IMR-90 (cell line): ENCODE measurements around the gene KDM2B.

Source experiments
- BHLHE40 ChIP-seq: fragments of 150-350 bp; IDR thresholded peaks from 2 replicates; pipeline ENCODE4 v1.6.1; 2016; ENCODE audit warnings: mild to moderate bottlenecking, low read depth, low read length
- MAFK ChIP-seq: IDR thresholded peaks from 2 replicates; pipeline ENCODE4 v1.6.1; 2012; ENCODE audit warnings: low read depth, low read length, improper control_type of control experiment
- MAZ ChIP-seq: IDR thresholded peaks from 2 replicates; pipeline ENCODE4 v1.6.1; 2012; ENCODE audit warnings: low read depth, mild to moderate bottlenecking, low read length, improper control_type of control experiment, moderate library complexity, borderline replicate concordance
- MXI1 ChIP-seq: IDR thresholded peaks from 2 replicates; pipeline ENCODE4 v1.6.1; 2012; ENCODE audit warnings: low read depth, mild to moderate bottlenecking, low read length, moderate library complexity, borderline replicate concordance
- POLR2A ChIP-seq: IDR thresholded peaks from 2 replicates; pipeline ENCODE4 v1.6.1; 2012; ENCODE audit warnings: mild to moderate bottlenecking, low read depth, low read length
- RAD21 ChIP-seq: IDR thresholded peaks from 2 replicates; pipeline ENCODE4 v1.6.1; 2012; ENCODE audit warnings: low read length, improper control_type of control experiment
- RCOR1 ChIP-seq: IDR thresholded peaks from 2 replicates; pipeline ENCODE4 v1.6.1; 2012; ENCODE audit warnings: mild to moderate bottlenecking, low read length, improper control_type of control experiment; ENCODE audit not compliant: insufficient replicate concordance
- RFX5 ChIP-seq: IDR thresholded peaks from 2 replicates; pipeline ENCODE4 v1.8.0; 2012; ENCODE audit warnings: low read depth, mild to moderate bottlenecking, low read length, moderate library complexity
- SMC3 ChIP-seq: fragments of 150-350 bp; IDR thresholded peaks from 2 replicates; pipeline ENCODE4 v1.6.1; 2016; ENCODE audit warnings: low read depth, mild to moderate bottlenecking, antibody characterized with exemption, low read length, moderate library complexity
- TF ChIP-seq, protein P1 (sequence below): conservative IDR thresholded peaks from 2 replicates; pipeline ENCODE4 v1.5.1; 2012; ENCODE audit warnings: mild to moderate bottlenecking, low read depth, low read length, improper control_type of control experiment
- TF ChIP-seq, protein P2 (sequence below): fragments of 150-350 bp; IDR thresholded peaks from 2 replicates; pipeline ENCODE4 v1.6.1; 2017; ENCODE audit warnings: mild to moderate bottlenecking, antibody characterized with exemption, low read length, low read depth
- TF ChIP-seq, protein P3 (sequence below): fragments of 150-350 bp; IDR thresholded peaks from 2 replicates; pipeline ENCODE4 v1.6.1; 2016; ENCODE audit warnings: low read depth, mild to moderate bottlenecking, low read length, moderate library complexity, borderline replicate concordance

- TF ChIP-seq POLR2A (no peak), RCOR1 (no peak), MAFK (no peak), MAZ (no peak), BHLHE40 (no peak), RFX5 (no peak), RAD21 (no peak), SMC3 (no peak), MXI1 (no peak)
- TF ChIP-seq, protein P1, sequence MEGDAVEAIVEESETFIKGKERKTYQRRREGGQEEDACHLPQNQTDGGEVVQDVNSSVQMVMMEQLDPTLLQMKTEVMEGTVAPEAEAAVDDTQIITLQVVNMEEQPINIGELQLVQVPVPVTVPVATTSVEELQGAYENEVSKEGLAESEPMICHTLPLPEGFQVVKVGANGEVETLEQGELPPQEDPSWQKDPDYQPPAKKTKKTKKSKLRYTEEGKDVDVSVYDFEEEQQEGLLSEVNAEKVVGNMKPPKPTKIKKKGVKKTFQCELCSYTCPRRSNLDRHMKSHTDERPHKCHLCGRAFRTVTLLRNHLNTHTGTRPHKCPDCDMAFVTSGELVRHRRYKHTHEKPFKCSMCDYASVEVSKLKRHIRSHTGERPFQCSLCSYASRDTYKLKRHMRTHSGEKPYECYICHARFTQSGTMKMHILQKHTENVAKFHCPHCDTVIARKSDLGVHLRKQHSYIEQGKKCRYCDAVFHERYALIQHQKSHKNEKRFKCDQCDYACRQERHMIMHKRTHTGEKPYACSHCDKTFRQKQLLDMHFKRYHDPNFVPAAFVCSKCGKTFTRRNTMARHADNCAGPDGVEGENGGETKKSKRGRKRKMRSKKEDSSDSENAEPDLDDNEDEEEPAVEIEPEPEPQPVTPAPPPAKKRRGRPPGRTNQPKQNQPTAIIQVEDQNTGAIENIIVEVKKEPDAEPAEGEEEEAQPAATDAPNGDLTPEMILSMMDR, result no peak
- TF ChIP-seq, protein P2, sequence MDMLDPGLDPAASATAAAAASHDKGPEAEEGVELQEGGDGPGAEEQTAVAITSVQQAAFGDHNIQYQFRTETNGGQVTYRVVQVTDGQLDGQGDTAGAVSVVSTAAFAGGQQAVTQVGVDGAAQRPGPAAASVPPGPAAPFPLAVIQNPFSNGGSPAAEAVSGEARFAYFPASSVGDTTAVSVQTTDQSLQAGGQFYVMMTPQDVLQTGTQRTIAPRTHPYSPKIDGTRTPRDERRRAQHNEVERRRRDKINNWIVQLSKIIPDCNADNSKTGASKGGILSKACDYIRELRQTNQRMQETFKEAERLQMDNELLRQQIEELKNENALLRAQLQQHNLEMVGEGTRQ, result no peak
- TF ChIP-seq, protein P3, sequence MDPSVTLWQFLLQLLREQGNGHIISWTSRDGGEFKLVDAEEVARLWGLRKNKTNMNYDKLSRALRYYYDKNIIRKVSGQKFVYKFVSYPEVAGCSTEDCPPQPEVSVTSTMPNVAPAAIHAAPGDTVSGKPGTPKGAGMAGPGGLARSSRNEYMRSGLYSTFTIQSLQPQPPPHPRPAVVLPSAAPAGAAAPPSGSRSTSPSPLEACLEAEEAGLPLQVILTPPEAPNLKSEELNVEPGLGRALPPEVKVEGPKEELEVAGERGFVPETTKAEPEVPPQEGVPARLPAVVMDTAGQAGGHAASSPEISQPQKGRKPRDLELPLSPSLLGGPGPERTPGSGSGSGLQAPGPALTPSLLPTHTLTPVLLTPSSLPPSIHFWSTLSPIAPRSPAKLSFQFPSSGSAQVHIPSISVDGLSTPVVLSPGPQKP, result no peak
Observed at GRCh38 chr12:121465921-121466793, 114.7 kb downstream of the KDM2B start.
